GM23338 (cell line): Measurements from ENCODE around the gene SPSB4. TPM values are rescaled to one million over a fixed set of nuclear protein-coding genes. Genes with fewer than 3 reads are reported as not detected.
"Not testable (repeated sequence)": the region's sequence is repeated elsewhere in the genome, so short reads cannot be mapped to it uniquely, and the experiment has no call there.

Experiments
- ATAC-seq: fragments of 200-7000 bp; cut with Tn5 transposase; 3 replicates; pipeline ENCODE4 v1.9.1; 2020
- DNase-seq: peaks from one replicate; pipeline ENCODE4 v3.0.0-alpha.2; 2015; ENCODE audit warnings: low spot score
- H2AFZ ChIP-seq: fragments of 200-600 bp; sonication (generic); 2 replicates; pipeline ENCODE4 v1.8.0; 2016; ENCODE audit warnings: antibody characterized with exemption, mild to moderate bottlenecking, moderate library complexity
- H3F3A ChIP-seq: fragments of 200-600 bp; sonication (generic); replicated peaks from 2 replicates; pipeline ENCODE4 v1.8.0; 2017; ENCODE audit warnings: antibody characterized with exemption, mixed run types, low read depth
- H3K27ac ChIP-seq: fragments of 200-600 bp; sonication (generic); 2 replicates; pipeline ENCODE4 v1.6.1; 2016; ENCODE audit warnings: low read depth
- H3K27me3 ChIP-seq: fragments of 200-600 bp; sonication (generic); 2 replicates; pipeline ENCODE4 v1.8.0; 2016; ENCODE audit warnings: mild to moderate bottlenecking, mixed run types, moderate library complexity; ENCODE audit not compliant: insufficient read depth
- H3K36me3 ChIP-seq: fragments of 200-600 bp; sonication (generic); 2 replicates; pipeline ENCODE4 v1.8.0; 2016; ENCODE audit warnings: mild to moderate bottlenecking; ENCODE audit not compliant: insufficient read depth
- H3K4me1 ChIP-seq: fragments of 200-600 bp; sonication (generic); 2 replicates; pipeline ENCODE4 v1.8.0; 2016; ENCODE audit warnings: mild to moderate bottlenecking, moderate library complexity; ENCODE audit not compliant: insufficient read depth
- H3K4me2 ChIP-seq: fragments of 200-600 bp; sonication (generic); 2 replicates; pipeline ENCODE4 v1.7.1; 2017; ENCODE audit warnings: mixed run types
- H3K4me3 ChIP-seq: fragments of 200-600 bp; sonication (generic); 2 replicates; pipeline ENCODE4 v1.6.1; 2016; ENCODE audit warnings: mixed run types
- H3K79me2 ChIP-seq: fragments of 200-600 bp; sonication (generic); replicated peaks from 2 replicates; pipeline ENCODE4 v1.8.0; 2017; ENCODE audit warnings: mild to moderate bottlenecking; ENCODE audit not compliant: insufficient read depth
- H3K9me2 ChIP-seq: fragments of 200-600 bp; sonication (generic); 2 replicates; pipeline ENCODE4 v1.8.0; 2017; ENCODE audit not compliant: insufficient read depth
- H4K20me1 ChIP-seq: fragments of 200-600 bp; sonication (generic); replicated peaks from 2 replicates; pipeline ENCODE4 v1.8.0; 2017; ENCODE audit warnings: mild to moderate bottlenecking; ENCODE audit not compliant: insufficient read depth
- H3K27ac Mint-ChIP-seq: 2 replicates; pipeline ENCODE4 v1.8.0; 2020; ENCODE audit warnings: inconsistent platforms, mild to moderate bottlenecking, moderate library complexity, mixed read lengths
- H3K27me3 Mint-ChIP-seq: 3 replicates; pipeline ENCODE4 v1.8.0; 2022; ENCODE audit warnings: low read depth, mild to moderate bottlenecking, moderate library complexity, mixed read lengths, inconsistent platforms; ENCODE audit not compliant: insufficient read depth, poor library complexity
- H3K36me3 Mint-ChIP-seq: 3 replicates; pipeline ENCODE4 v1.8.0; 2021; ENCODE audit warnings: low read depth, mild to moderate bottlenecking, inconsistent platforms, moderate library complexity, mixed read lengths
- H3K4me1 Mint-ChIP-seq: 3 replicates; pipeline ENCODE4 v1.8.0; 2020; ENCODE audit warnings: mild to moderate bottlenecking, inconsistent platforms, mixed read lengths
- H3K4me3 Mint-ChIP-seq: 3 replicates; pipeline ENCODE4 v1.8.0; 2021; ENCODE audit warnings: moderate library complexity, mild to moderate bottlenecking, inconsistent platforms, mixed read lengths
- H3K9me3 Mint-ChIP-seq: 3 replicates; pipeline ENCODE4 v1.8.0; 2020; ENCODE audit warnings: moderate library complexity, mild to moderate bottlenecking, inconsistent platforms, mixed read lengths
- EZH2 ChIP-seq: fragments of 200-600 bp; sonication (generic); IDR thresholded peaks from one replicate; pipeline ENCODE4 v1.8.0; 2017; ENCODE audit warnings: antibody characterized with exemption, mild to moderate bottlenecking, low read depth; ENCODE audit not compliant: unreplicated experiment
- EZH2phosphoT487 ChIP-seq: fragments of 200-600 bp; sonication (generic); IDR thresholded peaks from one replicate; pipeline ENCODE4 v1.8.1; 2018; ENCODE audit warnings: antibody characterized with exemption; ENCODE audit not compliant: unreplicated experiment
- NANOG ChIP-seq: IDR thresholded peaks from 2 replicates; pipeline ENCODE4 v1.6.1; 2016; ENCODE audit warnings: antibody characterized with exemption, borderline replicate concordance
- ZNF114 ChIP-seq: fragments of 250-450 bp; sonication (Bioruptor Pico); IDR thresholded peaks from 2 replicates; pipeline ENCODE4 v1.5.0; 2020; ENCODE audit warnings: mild to moderate bottlenecking, moderate library complexity
- polyA plus RNA-seq: library from polyadenylated mRNA; unstranded; fragments of >200 nt; fragmentation: Nextera tagmentation; extraction: Ambion mirVana; gene quantifications from 2 replicates; pipeline ENCODE4 v1.2.1, GENCODE V29; 2016
- total RNA-seq: library from RNA; depleted of rRNA; stranded (reverse); fragments of >200 nt; shearing (Covaris generic); gene quantifications from 2 replicates; pipeline ENCODE4 v1.2.3, GENCODE V29; 2014
- TF ChIP-seq, protein P1 (sequence below): fragments of 250-450 bp; sonication (Bioruptor Pico); IDR thresholded peaks from 2 replicates; pipeline ENCODE4 v1.5.0; 2020; ENCODE audit warnings: mild to moderate bottlenecking, moderate library complexity

Gene SPSB4
- total and polyA plus RNA-seq, 2 experiments from 2014 or later = 6.7 to 25.9 TPM

DNA sequence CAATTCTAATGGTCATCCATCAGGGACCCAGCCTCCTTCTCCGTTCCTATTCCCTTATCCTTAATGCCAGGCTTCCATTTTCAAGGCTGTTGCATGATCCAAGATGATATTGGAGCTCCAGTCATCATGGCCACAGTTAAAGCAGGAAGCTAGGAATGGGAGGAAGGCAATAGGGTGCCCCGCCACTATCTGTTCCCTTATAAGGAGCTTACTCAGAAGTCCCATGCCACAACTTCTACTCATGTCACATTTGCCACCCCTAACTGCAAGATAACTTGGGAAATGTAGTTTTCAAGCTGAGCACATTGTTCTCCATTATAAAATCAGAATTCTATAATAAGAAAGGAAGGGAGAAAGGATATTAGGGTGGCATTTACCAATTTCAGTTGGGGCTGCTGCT, 38.6 kb upstream of the SPSB4 start (continued):
- TF ChIP-seq EZH2 = no peak

DNA sequence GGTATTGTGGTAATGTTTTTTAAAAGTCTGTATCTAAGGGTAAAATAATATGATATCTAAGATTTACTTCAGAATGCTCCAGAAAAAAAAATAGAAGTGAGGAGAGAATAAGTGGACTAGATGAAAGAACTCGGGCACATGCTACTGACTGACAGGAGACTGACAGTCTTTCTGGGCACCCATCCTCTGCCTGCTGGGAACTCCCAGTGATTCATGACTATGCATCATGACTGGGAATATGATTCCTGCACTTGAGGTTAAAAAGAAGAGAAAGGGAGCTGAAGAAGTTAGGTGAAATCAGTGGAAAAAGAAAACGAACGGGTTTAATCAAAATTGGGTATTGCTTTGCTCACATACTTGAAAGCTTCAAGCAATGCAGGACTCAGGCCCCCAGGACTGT, 35.7 kb upstream of the SPSB4 start:
- no peak overlapping the region for H3K4me2 ChIP-seq
- H3K9me3 Mint-ChIP-seq = 0 out of 3 replicates have a peak, but pooled peaks cover 3% of the 10 kb centered on the region
- no peak overlapping the region for H2AFZ ChIP-seq
- peaks cover 3% of the 10 kb centered on the region for H3K27me3 Mint-ChIP-seq
- no peak overlapping the region for H3K4me3 Mint-ChIP-seq
- DNase-seq (no peak), ATAC-seq (no peak)
- no peak for TF ChIP-seq EZH2phosphoT487
- no peak for TF ChIP-seq NANOG
- no peak for TF ChIP-seq EZH2
- TF ChIP-seq, protein P1, sequence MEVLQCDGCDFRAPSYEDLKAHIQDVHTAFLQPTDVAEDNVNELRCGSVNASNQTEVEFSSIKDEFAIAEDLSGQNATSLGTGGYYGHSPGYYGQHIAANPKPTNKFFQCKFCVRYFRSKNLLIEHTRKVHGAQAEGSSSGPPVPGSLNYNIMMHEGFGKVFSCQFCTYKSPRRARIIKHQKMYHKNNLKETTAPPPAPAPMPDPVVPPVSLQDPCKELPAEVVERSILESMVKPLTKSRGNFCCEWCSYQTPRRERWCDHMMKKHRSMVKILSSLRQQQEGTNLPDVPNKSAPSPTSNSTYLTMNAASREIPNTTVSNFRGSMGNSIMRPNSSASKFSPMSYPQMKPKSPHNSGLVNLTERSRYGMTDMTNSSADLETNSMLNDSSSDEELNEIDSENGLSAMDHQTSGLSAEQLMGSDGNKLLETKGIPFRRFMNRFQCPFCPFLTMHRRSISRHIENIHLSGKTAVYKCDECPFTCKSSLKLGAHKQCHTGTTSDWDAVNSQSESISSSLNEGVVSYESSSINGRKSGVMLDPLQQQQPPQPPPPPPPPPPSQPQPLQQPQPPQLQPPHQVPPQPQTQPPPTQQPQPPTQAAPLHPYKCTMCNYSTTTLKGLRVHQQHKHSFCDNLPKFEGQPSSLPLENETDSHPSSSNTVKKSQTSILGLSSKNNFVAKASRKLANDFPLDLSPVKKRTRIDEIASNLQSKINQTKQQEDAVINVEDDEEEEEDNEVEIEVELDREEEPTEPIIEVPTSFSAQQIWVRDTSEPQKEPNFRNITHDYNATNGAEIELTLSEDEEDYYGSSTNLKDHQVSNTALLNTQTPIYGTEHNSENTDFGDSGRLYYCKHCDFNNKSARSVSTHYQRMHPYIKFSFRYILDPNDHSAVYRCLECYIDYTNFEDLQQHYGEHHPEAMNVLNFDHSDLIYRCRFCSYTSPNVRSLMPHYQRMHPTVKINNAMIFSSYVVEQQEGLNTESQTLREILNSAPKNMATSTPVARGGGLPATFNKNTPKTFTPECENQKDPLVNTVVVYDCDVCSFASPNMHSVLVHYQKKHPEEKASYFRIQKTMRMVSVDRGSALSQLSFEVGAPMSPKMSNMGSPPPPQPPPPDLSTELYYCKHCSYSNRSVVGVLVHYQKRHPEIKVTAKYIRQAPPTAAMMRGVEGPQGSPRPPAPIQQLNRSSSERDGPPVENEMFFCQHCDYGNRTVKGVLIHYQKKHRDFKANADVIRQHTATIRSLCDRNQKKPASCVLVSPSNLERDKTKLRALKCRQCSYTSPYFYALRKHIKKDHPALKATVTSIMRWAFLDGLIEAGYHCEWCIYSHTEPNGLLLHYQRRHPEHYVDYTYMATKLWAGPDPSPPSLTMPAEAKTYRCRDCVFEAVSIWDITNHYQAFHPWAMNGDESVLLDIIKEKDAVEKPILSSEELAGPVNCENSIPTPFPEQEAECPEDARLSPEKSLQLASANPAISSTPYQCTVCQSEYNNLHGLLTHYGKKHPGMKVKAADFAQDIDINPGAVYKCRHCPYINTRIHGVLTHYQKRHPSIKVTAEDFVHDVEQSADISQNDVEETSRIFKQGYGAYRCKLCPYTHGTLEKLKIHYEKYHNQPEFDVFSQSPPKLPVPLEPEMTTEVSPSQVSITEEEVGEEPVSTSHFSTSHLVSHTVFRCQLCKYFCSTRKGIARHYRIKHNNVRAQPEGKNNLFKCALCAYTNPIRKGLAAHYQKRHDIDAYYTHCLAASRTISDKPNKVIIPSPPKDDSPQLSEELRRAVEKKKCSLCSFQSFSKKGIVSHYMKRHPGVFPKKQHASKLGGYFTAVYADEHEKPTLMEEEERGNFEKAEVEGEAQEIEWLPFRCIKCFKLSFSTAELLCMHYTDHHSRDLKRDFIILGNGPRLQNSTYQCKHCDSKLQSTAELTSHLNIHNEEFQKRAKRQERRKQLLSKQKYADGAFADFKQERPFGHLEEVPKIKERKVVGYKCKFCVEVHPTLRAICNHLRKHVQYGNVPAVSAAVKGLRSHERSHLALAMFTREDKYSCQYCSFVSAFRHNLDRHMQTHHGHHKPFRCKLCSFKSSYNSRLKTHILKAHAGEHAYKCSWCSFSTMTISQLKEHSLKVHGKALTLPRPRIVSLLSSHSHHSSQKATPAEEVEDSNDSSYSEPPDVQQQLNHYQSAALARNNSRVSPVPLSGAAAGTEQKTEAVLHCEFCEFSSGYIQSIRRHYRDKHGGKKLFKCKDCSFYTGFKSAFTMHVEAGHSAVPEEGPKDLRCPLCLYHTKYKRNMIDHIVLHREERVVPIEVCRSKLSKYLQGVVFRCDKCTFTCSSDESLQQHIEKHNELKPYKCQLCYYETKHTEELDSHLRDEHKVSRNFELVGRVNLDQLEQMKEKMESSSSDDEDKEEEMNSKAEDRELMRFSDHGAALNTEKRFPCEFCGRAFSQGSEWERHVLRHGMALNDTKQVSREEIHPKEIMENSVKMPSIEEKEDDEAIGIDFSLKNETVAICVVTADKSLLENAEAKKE (CRISPR knock-in tag) = no peak
- no peak for TF ChIP-seq ZNF114 (CRISPR knock-in tag)
- H3K79me2 ChIP-seq = no peaks in the 10 kb centered on the region
- no peaks in the 10 kb centered on the region for H3K36me3 ChIP-seq
- H3K27me3 ChIP-seq = no peaks in the 10 kb centered on the region
- H3K27ac Mint-ChIP-seq = no peak overlapping the region
- no peak overlapping the region for H3K4me3 ChIP-seq
- H3K36me3 Mint-ChIP-seq = no peaks in the 10 kb centered on the region
- no peak overlapping the region for H3K27ac ChIP-seq
- H3K4me1 ChIP-seq = peaks cover 7% of the 10 kb centered on the region; the same call in 1 of the 2 replicates
- H4K20me1 ChIP-seq = no peaks in the 10 kb centered on the region
- H3F3A ChIP-seq = no peaks in the 10 kb centered on the region
- 0 out of 2 replicates have a peak, but pooled peaks cover 3% of the 10 kb centered on the region for H3K9me2 ChIP-seq
- peaks cover 15% of the 10 kb centered on the region for H3K4me1 Mint-ChIP-seq

DNA sequence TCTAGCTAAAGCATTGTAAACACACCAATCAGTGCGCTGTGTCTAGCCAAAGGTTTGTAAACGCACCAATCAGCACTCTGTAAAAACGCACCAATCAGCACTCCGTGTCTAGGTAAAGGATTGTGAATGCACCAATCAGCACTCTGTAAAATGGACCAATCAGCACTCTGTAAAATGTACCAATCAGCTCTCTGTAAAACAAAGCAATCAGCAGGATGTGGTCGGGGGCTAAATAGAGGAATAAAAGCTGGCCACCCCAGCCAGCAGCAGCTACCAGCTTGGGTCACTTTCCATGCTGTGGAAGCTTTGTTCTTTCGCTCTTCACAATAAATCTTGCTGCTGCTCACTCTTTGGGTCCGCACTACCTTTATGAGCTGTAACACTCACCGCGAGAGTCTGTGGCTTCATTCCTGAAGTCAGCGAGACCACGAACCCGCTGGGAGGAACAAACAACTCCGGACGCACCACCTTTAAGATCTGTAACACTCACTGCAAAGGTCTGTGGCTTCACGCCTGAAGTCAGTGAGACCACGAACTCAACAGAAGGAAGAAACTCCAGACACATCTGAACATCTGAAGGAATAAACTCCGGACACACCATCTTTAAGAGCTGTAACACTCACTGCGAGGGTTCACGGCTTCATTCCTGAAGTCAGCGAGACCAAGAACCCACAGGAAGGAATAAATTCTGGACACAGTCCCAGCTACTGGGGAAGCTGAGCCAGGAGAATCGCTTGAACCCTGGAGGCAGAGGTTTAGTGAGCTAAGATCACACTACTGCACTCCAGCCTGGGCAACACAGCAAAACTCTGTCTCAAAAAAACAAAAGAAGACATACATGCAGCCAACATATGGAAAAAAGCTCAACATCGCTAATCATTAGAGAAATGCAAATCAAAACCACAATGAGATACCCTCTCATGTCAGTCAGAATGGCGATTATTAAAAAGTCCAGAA, 33.5 kb upstream of the SPSB4 start:
- not testable (repeated sequence) for H3K9me2 ChIP-seq, H4K20me1 ChIP-seq, H3K36me3 ChIP-seq, H3K27ac ChIP-seq, H3K4me2 ChIP-seq, H3K4me1 Mint-ChIP-seq, H3K27ac Mint-ChIP-seq, H2AFZ ChIP-seq, H3K27me3 ChIP-seq, H3K27me3 Mint-ChIP-seq, H3K36me3 Mint-ChIP-seq, H3K4me3 ChIP-seq, ATAC-seq, H3K4me1 ChIP-seq, H3F3A ChIP-seq, DNase-seq, H3K9me3 Mint-ChIP-seq, H3K4me3 Mint-ChIP-seq, H3K79me2 ChIP-seq
